ENCODE measurements around the gene MAMDC4. TPM values are rescaled to one million over a fixed set of nuclear protein-coding genes. Genes with fewer than 3 reads are reported as not detected.

Gene MAMDC4
- total RNA-seq, 1 experiment from 2014 or later, result 7.4 TPM

DNA sequence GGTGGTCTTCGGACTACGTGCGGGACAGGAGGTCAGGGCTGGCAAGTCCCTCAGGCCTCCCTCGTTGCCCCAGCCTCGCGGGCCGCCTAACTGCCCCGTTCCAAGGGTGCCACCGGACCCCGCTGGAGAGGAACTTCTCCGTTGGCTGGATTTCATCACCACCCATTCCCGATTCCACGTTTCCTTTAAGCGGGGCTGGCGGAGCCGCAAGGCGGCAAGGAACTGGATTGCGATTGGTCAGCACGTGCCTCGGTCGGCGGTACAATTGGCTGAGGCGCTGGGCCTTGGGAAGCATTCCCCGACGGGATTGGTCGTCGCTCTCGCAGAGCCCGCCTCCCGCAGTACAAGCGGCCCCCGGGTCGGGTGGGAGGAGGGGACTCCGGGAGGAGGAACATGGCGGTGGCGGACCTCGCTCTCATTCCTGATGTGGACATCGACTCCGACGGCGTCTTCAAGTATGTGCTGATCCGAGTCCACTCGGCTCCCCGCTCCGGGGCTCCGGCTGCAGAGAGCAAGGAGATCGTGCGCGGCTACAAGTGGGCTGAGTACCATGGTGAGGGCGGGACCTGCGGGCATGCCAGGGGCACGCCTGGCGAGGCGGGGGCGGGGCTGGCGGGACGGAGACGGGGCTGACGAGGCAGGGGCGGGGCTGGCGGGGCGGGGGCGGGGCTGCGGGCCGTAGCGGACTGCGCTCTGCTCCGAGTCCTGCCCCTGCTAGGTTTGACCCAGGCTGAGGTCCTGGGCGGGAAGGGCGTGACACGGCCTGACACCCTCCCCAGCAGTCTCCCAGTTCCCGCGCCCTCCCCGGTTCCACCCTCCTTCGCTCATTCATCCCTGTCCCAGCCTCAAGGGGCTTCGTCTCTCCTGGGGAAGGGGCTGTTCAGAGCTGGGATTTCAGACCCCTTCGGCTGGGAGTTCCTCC lies 2.8 kb upstream of the MAMDC4 start, which contains the start of gene PHPT1:
Gene PHPT1, plus strand, starts transcription at position 372 of the 922 bp plus-strand sequence. Its CDS starts 22 bp downstream, at position 394.
- peak; percentile 98 for DNase-seq (ENCODE audit: low read depth)

DNA sequence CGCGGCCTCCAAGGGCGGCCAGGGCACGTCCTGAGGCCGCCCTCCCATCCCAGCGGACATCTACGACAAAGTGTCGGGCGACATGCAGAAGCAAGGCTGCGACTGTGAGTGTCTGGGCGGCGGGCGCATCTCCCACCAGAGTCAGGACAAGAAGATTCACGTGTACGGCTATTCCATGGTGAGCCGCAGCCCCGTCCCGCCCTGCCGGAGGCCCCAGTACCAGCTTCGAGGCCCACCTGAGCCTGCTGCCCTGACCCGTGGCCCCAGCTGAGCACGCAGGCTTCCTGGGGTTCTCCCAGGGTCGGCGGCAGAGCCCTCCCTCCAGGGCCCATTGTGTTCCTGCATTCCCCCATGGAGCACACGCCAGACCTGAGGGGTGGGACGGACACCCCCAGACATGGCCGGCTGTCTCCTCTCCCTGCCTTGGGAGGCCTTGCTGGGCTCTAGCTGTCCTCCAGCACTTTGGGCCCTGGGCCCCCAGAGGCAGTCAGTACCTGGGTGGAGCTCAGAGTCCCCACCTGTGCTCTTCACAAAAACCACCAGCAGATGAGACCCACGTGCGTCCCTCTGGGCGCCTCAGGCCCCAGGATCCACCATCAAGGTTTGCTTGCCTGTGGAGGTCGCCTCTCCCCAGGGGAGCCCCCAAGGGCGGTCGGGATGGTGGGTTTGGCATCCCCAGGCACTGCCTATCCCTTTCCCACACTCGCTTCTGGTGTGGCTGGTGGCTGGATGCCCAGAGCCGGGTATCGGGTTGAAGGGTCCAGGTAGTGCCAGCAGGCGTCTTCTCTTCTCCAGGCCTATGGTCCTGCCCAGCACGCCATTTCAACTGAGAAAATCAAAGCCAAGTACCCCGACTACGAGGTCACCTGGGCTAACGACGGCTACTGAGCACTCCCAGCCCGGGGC lies 1.9 kb upstream of the MAMDC4 start:
- DNase-seq (ENCODE audit: low read depth), result no peak

DNA sequence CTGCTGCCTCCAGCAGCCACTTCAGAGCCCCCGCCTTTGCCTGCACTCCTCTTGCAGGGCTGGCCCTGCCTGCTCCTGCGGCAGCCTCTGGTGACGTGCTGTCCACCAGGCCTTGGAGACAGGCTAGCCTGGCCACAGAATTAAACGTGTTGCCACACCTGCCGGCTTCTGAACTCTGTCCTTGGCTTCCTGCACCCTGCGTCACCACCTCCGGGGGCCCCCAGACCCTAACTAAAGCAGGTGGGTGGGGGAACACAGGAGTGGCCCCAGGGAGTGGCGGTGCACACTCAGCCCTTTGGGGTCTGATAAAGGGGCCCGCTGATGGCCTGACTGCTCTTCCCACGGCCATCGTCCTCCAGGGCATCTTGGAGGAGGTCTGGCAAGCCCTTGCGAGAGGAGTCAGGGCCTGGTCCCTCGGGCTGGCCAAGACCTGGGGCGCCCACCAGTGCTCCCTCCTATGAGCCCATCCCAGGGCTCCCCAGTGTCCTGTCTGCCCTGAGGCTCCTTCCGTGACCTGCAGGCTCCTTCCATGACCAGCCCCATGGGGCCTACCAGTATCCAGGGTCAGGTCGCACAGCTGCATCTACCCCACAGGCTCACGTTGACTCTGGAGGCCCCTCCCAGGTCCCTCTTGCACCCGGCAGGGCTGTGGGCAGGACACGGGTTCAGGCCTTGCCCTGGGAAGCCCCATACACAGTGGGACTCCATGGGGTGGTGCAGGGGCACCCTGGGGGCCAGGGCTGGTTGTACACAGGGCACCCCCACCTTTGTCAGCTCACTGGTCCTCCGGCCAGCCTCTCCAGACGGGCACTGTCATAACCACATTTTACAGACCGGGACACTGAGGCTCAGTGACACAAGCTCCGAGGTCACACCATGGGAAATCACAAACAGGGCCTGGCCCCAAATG lies 1.0 kb upstream of the MAMDC4 start:
- no peak for DNase-seq (ENCODE audit: low read depth)

- DNase-seq (ENCODE audit: low read depth), result no peak
Observed at GRCh38 chr9:136852664-136853595, 784 bp downstream of the MAMDC4 start.

DNA sequence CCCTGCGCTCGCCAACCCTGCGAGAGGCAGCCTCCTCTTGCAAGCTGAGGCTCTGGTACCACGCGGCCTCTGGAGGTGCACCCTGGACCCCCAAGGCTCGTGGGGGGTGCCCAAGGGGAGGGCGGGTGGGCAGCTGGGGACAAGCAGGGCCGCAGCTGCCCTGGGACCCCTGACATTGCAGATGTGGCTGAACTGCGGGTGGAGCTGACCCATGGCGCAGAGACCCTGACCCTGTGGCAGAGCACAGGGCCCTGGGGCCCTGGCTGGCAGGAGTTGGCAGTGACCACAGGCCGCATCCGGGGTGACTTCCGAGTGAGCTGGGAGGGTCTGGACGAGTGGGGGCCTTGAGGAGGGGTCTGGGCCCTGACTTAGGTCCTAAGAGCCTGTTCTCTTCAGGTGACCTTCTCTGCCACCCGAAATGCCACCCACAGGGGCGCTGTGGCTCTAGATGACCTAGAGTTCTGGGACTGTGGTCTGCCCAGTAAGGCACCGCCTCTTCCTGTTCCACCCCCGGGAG lies 1.5 kb downstream of the MAMDC4 start:
- no peak for DNase-seq (ENCODE audit: low read depth)

- DNase-seq (ENCODE audit: low read depth), result no peak
Observed at GRCh38 chr9:136854113-136854841, 2.1 kb downstream of the MAMDC4 start.

DNA sequence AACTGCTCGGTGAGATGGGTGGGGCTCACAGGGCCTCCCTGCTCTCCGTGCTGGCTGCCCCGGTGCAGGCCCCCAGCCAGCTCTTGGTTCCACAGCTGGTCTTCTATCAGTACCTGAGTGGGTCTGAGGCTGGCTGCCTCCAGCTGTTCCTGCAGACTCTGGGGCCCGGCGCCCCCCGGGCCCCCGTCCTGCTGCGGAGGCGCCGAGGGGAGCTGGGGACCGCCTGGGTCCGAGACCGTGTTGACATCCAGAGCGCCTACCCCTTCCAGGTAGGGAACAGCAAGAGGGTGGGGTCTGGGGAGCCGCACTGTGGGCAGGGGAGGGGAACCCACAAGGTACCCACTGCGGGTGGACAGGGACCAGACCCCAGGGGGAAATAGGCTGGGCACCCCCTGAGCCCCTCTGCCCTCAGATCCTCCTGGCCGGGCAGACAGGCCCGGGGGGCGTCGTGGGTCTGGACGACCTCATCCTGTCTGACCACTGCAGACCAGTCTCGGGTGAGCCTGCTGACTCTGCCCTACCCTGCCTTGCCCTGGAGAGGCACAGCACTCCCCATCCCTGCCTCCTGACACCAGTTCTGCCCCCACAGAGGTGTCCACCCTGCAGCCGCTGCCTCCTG lies 2.8 kb downstream of the MAMDC4 start:
- DNase-seq (ENCODE audit: low read depth), result no peak

GRCh38 chr9:136855461-136856078 lies 3.4 kb downstream of the MAMDC4 start:
- DNase-seq (ENCODE audit: low read depth), result no peak

DNA sequence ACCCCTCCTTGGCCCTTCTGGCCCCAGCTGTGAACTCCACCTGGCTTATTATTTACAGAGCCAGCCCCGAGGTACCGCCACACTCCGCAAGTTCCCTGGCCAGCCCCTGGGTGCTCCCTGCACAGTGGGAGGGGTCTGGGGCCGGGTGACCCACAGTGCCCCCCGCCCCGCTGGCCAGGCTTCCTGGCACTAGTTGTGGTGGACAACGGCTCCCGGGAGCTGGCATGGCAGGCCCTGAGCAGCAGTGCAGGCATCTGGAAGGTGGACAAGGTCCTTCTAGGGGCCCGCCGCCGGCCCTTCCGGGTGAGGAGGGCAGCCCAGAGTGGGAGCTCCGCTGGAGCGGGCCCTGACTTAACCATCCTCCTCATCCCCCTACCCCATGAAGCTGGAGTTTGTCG lies 3.9 kb downstream of the MAMDC4 start:
- DNase-seq (ENCODE audit: low read depth), result no peak

GRCh38 chr9:136856541-136857141 lies 4.5 kb downstream of the MAMDC4 start:
- DNase-seq (ENCODE audit: low read depth), result no peak

- no peak for DNase-seq (ENCODE audit: low read depth)
Observed at GRCh38 chr9:136857166-136857565, 5.0 kb downstream of the MAMDC4 start.

GRCh38 chr9:136857581-136858412 lies 5.7 kb downstream of the MAMDC4 start:
- DNase-seq (ENCODE audit: low read depth), result no peak

- no peak for DNase-seq (ENCODE audit: low read depth)
Observed at GRCh38 chr9:136858452-136858843, 6.3 kb downstream of the MAMDC4 start.

- no peak for DNase-seq (ENCODE audit: low read depth)
Observed at GRCh38 chr9:136858844-136859757, 7.0 kb downstream of the MAMDC4 start.

DNA sequence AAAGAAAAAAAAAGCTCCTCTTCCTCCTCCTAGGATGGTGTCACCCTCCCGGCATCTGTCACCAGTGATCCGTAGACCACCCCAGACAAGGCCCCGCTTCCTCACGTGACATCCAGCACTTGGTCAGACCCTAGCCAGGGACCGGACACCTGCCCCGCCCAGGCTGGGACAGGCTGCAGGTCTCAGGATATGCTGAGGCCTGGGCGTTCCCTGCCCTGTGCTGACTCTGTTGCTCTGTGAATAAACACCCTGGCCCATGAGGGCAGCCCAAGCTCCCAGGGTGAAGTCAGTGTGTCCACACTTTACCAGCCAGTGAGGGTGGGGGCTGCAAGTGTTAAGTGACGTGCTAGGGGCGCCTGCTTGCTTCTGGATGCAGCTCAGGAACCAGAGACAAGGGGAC lies 8.4 kb downstream of the MAMDC4 start:
- no peak for DNase-seq (ENCODE audit: low read depth)

Data from HT1080 (cell line).